OCI-LY7 (cell line): ENCODE data around the gene PDGFD.

Source experiments
- EZH2phosphoT487 ChIP-seq: fragments of 200-600 bp; sonication (generic); IDR thresholded peaks from 2 replicates; pipeline ENCODE4 v1.6.1; 2018; ENCODE audit warnings: low read depth, borderline replicate concordance, mild to moderate bottlenecking, mixed run types, antibody characterized with exemption, low read length, moderate library complexity, mixed read lengths
- TF ChIP-seq, protein P1 (sequence below): fragments of 200-600 bp; sonication (generic); conservative IDR thresholded peaks from 2 replicates; pipeline ENCODE4 v1.5.1; 2014; ENCODE audit warnings: mild to moderate bottlenecking, antibody characterized with exemption, low read length, moderate library complexity, mixed read lengths

DNA sequence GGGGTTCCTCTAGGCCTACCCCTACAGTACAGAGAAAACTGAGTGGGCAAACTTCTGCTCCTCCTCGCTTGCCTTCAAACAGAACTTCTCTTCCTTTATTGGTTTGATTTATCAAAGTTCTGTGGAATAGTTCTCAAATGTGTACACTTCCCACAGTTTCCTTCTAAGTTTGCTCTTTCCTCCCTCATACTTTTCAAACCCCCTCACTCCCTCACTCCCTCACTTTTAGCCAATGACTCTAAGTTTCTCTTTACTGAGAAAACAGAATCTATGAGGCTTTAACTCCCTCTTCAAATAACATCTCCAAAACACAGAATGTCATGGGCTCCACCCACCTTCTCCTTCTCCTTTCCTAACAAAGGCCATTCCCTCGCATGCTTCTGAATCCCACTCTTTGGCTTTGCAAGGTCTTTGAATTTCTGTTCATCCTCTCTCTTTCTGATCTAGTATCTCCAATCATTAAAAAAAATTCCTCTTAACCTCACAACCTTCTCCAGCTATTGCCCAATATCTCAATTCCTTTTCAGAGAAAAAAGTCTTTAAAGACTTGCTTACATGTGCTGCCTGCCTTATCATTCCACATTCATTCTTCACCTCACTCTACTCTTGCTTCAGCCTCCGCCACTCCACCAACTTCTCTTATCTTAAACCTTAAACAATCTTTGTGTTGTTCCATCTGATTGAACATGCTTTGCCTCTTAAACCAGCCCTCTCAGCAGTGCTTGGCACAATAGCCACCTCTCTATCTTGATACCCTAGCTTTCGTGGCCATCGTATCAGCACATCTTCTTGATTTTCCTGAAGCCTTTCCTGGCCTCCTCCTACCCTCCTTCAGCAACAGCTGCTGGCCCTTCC, 70.3 kb downstream of the PDGFD start:
- TF ChIP-seq, protein P1, sequence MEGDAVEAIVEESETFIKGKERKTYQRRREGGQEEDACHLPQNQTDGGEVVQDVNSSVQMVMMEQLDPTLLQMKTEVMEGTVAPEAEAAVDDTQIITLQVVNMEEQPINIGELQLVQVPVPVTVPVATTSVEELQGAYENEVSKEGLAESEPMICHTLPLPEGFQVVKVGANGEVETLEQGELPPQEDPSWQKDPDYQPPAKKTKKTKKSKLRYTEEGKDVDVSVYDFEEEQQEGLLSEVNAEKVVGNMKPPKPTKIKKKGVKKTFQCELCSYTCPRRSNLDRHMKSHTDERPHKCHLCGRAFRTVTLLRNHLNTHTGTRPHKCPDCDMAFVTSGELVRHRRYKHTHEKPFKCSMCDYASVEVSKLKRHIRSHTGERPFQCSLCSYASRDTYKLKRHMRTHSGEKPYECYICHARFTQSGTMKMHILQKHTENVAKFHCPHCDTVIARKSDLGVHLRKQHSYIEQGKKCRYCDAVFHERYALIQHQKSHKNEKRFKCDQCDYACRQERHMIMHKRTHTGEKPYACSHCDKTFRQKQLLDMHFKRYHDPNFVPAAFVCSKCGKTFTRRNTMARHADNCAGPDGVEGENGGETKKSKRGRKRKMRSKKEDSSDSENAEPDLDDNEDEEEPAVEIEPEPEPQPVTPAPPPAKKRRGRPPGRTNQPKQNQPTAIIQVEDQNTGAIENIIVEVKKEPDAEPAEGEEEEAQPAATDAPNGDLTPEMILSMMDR, result no peak
- TF ChIP-seq EZH2phosphoT487, result no peak
